Mucosa of stomach (tissue), 1 donor: ENCODE data around the gene TC2N.

Experiments
- H3K27me3 ChIP-seq: one replicate; pipeline ENCODE4 v1.7.0; 2013; ENCODE audit warnings: mild to moderate bottlenecking, low read length; ENCODE audit not compliant: control insufficient read depth, insufficient read depth
- H3K36me3 ChIP-seq: one replicate; pipeline ENCODE4 v1.7.0; 2013; ENCODE audit warnings: low read length; ENCODE audit not compliant: control insufficient read depth, insufficient read depth
- H3K4me1 ChIP-seq: one replicate; pipeline ENCODE4 v1.7.0; 2013; ENCODE audit warnings: mild to moderate bottlenecking, low read length; ENCODE audit not compliant: control insufficient read depth, insufficient read depth
- H3K4me3 ChIP-seq: one replicate; pipeline ENCODE4 v1.7.0; 2013; ENCODE audit warnings: low read length
- H3K9ac ChIP-seq: one replicate; pipeline ENCODE4 v1.7.0; 2013; ENCODE audit warnings: mild to moderate bottlenecking, low read length, moderate library complexity
- H3K9me3 ChIP-seq: one replicate; pipeline ENCODE4 v1.7.0; 2013; ENCODE audit warnings: mild to moderate bottlenecking, low read length, moderate library complexity; ENCODE audit not compliant: control insufficient read depth
- donor health status: Pancreatic carcinoma.

Gene TC2N

GRCh38 chr14:91754819-91755218 is 112.5 kb downstream of the TC2N start:
- no peaks in the 10 kb centered on the region for H3K36me3 ChIP-seq
- peaks cover 49% of the 10 kb centered on the region for H3K4me1 ChIP-seq
- H3K9ac ChIP-seq = no peak overlapping the region
- H3K9me3 ChIP-seq = no peaks in the 10 kb centered on the region
- H3K4me3 ChIP-seq = no peak overlapping the region
- no peaks in the 10 kb centered on the region for H3K27me3 ChIP-seq

GRCh38 chr14:91754185-91754584 is 113.2 kb downstream of the TC2N start:
- H3K4me1 ChIP-seq = peaks cover 49% of the 10 kb centered on the region
- no peak overlapping the region for H3K9ac ChIP-seq
- no peak overlapping the region for H3K4me3 ChIP-seq
- no peaks in the 10 kb centered on the region for H3K9me3 ChIP-seq
- H3K27me3 ChIP-seq = no peaks in the 10 kb centered on the region
- H3K36me3 ChIP-seq = no peaks in the 10 kb centered on the region

DNA sequence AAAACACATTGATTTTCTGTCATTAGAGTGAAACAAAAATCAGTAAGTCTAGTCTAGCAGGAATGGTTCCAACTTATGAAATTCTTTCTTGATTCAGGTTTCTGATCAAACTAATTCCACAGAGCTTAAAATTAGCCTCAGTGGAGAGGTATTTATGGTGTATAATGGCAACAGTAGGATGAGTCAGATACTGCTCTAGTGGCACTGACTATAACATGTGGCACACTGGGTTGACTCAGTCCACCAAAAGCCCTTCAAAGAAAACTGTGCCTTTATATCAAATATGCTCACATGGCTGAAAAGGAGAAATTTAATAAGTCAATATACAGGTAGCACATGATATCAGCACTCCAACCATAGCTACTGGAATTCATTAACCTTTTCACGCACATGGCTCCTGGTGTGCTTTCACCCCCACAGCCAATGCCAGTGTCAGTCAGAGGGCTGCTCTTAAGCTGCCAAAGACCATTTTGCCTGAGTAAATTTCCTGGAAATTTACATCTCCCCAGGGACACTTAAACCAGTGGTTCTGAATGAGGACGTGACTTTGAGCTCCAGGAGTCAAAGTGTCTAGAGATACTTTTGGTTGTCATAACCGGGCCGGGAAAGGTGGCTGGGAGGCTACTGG is 113.7 kb downstream of the TC2N start:
- no peaks in the 10 kb centered on the region for H3K36me3 ChIP-seq
- H3K4me3 ChIP-seq = no peak overlapping the region
- peaks cover 49% of the 10 kb centered on the region for H3K4me1 ChIP-seq
- H3K27me3 ChIP-seq = no peaks in the 10 kb centered on the region
- H3K9me3 ChIP-seq = no peaks in the 10 kb centered on the region
- H3K9ac ChIP-seq = no peak overlapping the region

- no peaks in the 10 kb centered on the region for H3K36me3 ChIP-seq
- H3K4me1 ChIP-seq = peaks cover 49% of the 10 kb centered on the region
- H3K27me3 ChIP-seq = no peaks in the 10 kb centered on the region
- no peak overlapping the region for H3K9ac ChIP-seq
- no peak overlapping the region for H3K4me3 ChIP-seq
- H3K9me3 ChIP-seq = no peaks in the 10 kb centered on the region
Observed at GRCh38 chr14:91752961-91753360, 114.4 kb downstream of the TC2N start.

GRCh38 chr14:91751719-91752118 is 115.6 kb downstream of the TC2N start:
- Histone ChIP-seq H3K4me1 (peaks cover 49% of the 10 kb centered on the region), H3K27me3 (no peaks in the 10 kb centered on the region), H3K4me3 (no peak overlapping the region), H3K36me3 (no peaks in the 10 kb centered on the region), H3K9ac (no peak overlapping the region), H3K9me3 (no peaks in the 10 kb centered on the region)

DNA sequence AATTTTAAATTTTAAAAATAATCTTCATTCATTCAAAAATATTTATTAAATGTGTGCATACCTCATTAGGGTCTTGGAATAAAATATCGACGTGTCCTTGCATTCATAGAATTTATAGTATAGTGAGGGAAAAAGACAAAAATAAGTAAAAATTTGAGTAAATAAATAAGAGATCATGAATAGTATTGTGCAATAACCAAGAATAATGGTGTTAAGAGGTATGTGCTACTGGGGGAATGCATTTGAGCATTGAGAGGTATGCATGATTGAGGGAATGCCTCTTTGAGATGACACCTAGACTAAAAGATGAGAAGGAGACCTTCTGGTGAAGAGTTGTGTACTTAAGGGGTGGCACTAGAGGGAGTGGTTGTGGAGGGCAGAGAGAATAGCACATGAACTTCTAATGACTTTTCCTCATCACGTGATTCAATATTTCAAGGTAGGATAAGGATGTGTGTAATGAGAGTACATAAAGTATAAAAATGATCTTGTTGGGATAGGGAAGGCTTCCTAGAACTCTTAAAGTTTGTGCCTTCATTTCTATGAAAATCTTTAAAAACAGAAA is 116.6 kb downstream of the TC2N start:
- H3K27me3 ChIP-seq = no peaks in the 10 kb centered on the region
- no peaks in the 10 kb centered on the region for H3K9me3 ChIP-seq
- H3K36me3 ChIP-seq = no peaks in the 10 kb centered on the region
- peaks cover 46% of the 10 kb centered on the region for H3K4me1 ChIP-seq
- H3K9ac ChIP-seq = no peak overlapping the region
- H3K4me3 ChIP-seq = no peak overlapping the region

GRCh38 chr14:91749868-91750267 is 117.5 kb downstream of the TC2N start:
- no peaks in the 10 kb centered on the region for H3K27me3 ChIP-seq

GRCh38 chr14:91748049-91748448 is 119.3 kb downstream of the TC2N start:
- no peak overlapping the region for H3K4me3 ChIP-seq
- H3K4me1 ChIP-seq = peaks cover 51% of the 10 kb centered on the region
- no peaks in the 10 kb centered on the region for H3K27me3 ChIP-seq
- H3K36me3 ChIP-seq = no peaks in the 10 kb centered on the region
- H3K9ac ChIP-seq = no peak overlapping the region
- no peaks in the 10 kb centered on the region for H3K9me3 ChIP-seq

More at GRCh38 chr14:91749868-91750267, 117.5 kb downstream of the TC2N start:
- Histone ChIP-seq H3K9ac (no peak overlapping the region), H3K36me3 (no peaks in the 10 kb centered on the region), H3K9me3 (no peaks in the 10 kb centered on the region), H3K4me3 (no peak overlapping the region), H3K4me1 (peaks cover 50% of the 10 kb centered on the region)

- Histone ChIP-seq H3K4me1 (peaks cover 35% of the 10 kb centered on the region), H3K9ac (no peak overlapping the region), H3K9me3 (no peaks in the 10 kb centered on the region), H3K4me3 (no peak overlapping the region), H3K36me3 (no peaks in the 10 kb centered on the region), H3K27me3 (no peaks in the 10 kb centered on the region)
Observed at GRCh38 chr14:91745344-91745743, 122.0 kb downstream of the TC2N start.

DNA sequence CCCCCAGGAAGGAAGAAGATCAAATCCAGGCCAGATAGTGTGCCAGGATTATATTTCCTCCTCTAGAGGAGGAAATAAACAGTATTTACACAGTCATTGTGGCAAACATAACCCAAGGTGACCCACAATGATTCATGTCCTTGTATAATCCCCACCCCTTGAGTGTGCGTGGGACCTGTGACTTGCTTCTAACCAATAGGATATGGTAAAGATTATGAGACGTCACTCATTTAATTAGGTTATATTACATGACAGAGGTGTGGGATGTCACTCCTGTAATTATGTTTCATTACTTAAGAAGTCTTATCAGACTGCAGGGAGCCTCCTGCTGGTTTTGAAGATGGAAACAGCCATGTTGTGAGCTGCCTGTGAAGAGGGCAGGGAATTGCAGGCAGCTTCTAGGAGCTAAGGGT is 123.3 kb downstream of the TC2N start:
- H3K27me3 ChIP-seq = no peaks in the 10 kb centered on the region
- H3K4me3 ChIP-seq = no peak overlapping the region
- H3K4me1 ChIP-seq = peaks cover 35% of the 10 kb centered on the region
- H3K9ac ChIP-seq = no peak overlapping the region
- no peaks in the 10 kb centered on the region for H3K36me3 ChIP-seq
- no peaks in the 10 kb centered on the region for H3K9me3 ChIP-seq

- no peak overlapping the region for H3K4me3 ChIP-seq
- no peaks in the 10 kb centered on the region for H3K27me3 ChIP-seq
- no peaks in the 10 kb centered on the region for H3K36me3 ChIP-seq
- peaks cover 35% of the 10 kb centered on the region for H3K4me1 ChIP-seq
- H3K9ac ChIP-seq = no peak overlapping the region
- no peaks in the 10 kb centered on the region for H3K9me3 ChIP-seq
Observed at GRCh38 chr14:91743305-91743653, 124.1 kb downstream of the TC2N start.

- no peaks in the 10 kb centered on the region for H3K27me3 ChIP-seq
- no peaks in the 10 kb centered on the region for H3K9me3 ChIP-seq
- no peaks in the 10 kb centered on the region for H3K36me3 ChIP-seq
- H3K4me1 ChIP-seq = peaks cover 35% of the 10 kb centered on the region
- no peak overlapping the region for H3K4me3 ChIP-seq
- no peak overlapping the region for H3K9ac ChIP-seq
Observed at GRCh38 chr14:91742621-91743304, 124.6 kb downstream of the TC2N start.
